Measurements from ENCODE around the gene PZP. TPM values are rescaled to one million over a fixed set of nuclear protein-coding genes. Genes with fewer than 3 reads are reported as not detected.
"Not testable (repeated sequence)": the region's sequence is repeated elsewhere in the genome, so short reads cannot be mapped to it uniquely, and the experiment has no call there.

PZP gene
- polyA plus RNA-seq, 1 donor, result 0.68 TPM

GRCh38 chr12:9184276-9184675 is 23.9 kb downstream of the PZP start:
- no peak for DNase-seq (ENCODE audit: low read depth)

DNA sequence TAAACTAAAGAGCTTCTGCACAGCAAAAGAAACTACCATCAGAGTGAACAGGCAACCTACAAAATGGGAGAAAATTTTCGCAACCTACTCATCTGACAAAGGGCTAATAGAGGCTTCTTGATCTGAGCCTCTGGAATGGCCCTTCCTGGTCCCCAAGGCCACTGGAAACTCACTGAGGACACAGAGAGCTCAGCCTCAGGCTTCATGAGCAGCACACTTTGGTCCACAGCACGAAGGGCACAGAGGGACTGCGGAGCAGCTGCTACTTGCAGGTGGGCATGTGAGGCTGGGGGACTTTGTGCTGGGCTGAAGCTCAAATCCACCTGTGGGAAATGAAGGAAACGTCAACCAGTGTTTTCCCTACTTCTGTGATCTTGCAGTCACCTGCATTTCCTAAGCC is 27.4 kb downstream of the PZP start:
- DNase-seq (ENCODE audit: low read depth), result no peak

DNA sequence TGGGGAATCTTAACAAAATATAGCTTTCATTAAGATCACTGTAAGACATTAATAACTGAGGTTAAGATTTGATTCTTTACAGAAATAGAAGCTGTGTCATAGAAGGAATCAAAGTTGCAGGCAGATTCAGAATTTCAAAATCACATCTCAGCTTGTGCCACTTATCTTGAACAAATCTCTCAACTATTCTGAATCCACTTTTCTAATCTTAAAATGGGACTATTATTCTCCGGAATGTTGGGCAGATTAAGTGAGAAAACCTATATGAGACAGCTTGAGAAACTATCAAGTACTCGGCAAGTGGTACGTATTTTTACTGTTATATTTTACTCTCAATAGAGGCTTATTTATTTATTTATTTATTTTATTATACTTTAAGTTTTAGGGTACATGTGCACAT is 28.4 kb downstream of the PZP start:
- no peak for DNase-seq (ENCODE audit: low read depth)

GRCh38 chr12:9169979-9170634 is 38.1 kb downstream of the PZP start:
- no peak for DNase-seq (ENCODE audit: low read depth)

DNA sequence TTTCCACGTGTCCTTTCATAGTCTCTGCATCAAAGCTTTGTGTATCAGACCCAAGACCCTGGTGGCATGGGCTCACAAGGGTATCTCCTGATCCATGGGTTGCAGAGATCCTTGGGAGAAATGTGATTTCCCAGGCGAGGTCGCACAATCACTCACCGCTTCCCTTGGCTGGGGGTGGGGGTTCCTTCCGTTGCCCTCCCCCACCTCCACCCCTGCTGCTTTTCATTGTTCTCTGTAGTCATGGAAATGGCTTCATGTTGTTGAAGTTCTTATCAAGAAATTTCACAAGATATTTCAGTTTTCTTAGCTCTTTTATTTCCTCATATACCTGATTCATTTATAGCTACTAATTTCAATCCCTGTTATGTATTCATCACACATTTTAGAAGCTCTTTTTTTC is 40.9 kb downstream of the PZP start:
- DNase-seq (ENCODE audit: low read depth), result not testable (repeated sequence)

DNA sequence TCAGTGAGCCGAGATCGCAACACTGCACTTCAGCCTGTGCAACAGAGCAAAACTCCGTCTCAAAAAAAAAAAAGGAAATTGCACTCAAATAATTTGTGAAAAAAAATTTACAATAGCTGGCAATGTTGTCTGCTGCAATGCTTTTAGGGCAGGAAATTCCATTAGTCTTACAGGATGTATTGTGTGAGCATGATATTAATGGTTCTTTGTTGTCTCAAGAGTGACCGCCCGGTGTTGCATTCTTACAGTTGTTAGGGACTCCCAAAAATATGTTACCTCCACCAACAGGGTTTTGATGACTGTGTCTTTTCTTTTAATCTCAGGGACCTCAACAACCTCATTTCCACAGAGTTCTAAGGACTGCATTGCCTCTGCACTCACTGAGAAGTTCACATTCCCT is 44.8 kb downstream of the PZP start:
- DNase-seq (ENCODE audit: low read depth), result no peak

GRCh38 chr12:9156119-9156518 is 52.1 kb downstream of the PZP start:
- DNase-seq (ENCODE audit: low read depth), result no peak

DNA sequence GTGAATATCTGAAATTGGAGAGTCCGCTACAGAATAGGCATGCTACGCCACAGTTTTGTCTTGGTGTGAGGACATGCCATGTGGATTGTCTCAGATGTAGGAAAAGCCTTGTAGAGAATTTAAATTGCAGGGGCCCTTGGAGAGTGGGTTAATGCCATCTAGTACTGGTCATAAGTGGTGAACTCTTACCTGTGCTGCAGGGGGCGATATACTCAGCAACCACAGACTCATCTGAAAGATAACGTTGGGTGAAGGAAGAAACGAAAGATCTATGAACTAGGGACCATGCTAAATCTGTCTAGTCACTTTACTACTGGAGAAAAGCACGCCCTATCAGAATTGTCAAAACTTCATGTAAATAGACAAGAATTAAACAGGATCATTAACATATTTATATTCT is 58.8 kb downstream of the PZP start:
- DNase-seq (ENCODE audit: low read depth), result no peak

DNA sequence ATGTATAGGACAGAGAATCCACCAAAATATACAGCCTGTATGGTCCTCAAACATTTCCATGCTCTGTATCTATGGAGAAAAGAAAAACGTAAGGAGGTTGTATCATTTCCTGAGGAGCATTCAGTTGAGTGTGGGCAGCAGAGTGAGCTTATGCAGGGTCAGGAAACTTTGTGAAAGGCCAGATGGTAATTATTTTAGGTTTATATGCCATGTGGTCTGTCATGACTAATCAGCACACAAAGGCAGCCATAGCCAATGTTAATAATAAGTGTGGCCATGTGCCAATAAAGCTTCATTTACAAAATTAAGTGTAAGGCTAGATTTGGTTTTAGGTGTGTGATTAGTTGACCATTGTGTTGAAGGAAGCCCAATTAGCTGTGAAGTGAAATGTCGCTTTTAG is 59.3 kb downstream of the PZP start:
- DNase-seq (ENCODE audit: low read depth), result no peak

GRCh38 chr12:9147461-9147860 is 60.7 kb downstream of the PZP start:
- no peak for DNase-seq (ENCODE audit: low read depth)

DNA sequence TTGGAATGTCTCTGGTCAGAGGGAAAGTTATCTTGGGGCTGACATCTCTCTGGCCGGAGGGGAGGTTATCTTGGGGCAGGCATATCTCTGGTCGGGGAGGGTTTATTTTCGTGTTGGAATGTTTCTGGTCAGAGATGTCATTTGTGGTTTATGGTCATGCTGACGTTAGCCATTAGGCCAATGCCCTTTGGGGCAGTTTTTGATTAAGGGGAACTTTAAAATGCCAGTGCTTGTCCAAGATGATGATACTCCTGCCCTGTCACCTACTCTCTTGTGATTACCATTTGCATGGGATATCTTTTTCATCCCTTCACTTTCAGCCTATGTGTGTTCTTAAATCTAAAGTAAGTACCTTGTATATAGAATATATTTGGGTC is 63.5 kb downstream of the PZP start:
- DNase-seq (ENCODE audit: low read depth), result no peak

DNA sequence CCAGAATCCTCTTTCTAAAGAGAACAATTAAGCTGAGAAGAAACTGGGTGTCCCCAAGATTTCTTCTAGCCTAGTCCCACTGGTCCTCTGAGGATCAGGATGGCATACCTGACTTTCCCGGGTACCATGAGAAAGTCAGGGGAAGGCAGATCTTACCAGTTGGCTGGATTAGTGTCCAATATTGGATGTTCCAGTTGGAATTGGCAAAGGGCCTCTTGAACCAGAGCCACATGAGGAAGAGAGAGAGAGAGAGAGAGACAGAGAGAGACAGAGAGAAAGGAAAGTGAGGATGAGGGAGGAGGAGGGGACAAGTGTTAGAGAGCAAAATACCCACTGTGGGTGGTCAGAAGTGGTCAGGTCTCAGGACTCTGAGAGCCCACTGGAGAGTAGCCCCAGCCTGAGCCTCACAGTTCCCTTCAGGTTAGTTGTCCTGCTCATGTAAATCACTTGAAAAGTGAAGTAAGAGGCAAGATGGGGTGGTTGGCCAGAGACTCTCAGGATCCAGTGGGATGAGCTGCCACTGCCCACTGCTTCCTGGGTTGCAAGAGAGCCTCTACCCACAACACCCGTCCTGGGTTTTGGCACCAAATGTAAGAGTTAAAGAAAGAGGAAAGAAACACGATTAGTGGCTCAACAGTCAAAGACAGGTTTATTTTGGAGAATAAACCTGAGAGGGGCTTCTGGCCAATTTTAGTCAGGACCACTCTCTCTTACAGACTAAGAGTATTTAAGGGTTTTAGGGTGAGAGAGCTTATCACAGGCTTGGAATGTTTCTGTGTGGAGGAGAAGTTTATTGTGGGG is 64.1 kb downstream of the PZP start:
- DNase-seq (ENCODE audit: low read depth), result no peak

DNA sequence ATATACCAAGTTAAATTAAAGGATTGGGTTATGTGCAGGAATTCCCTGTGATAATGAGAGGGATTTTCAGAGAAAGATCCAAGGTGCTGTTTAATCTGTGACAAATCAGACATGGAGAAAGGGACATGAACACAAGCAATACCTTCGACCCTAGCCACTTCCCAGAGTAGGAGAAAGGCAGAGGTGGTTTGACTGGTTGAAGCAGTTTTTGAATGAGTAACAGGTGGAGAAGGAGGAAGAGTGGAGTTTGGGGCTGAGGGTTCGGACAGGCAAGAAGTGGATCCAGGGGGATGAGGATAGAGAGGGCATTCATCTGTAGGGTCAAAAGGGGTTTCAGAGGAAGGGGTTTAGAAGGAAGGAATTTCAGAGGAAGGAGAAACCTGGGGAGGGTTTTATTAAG is 65.1 kb downstream of the PZP start:
- DNase-seq (ENCODE audit: low read depth), result no peak

- DNase-seq (ENCODE audit: low read depth), result not testable (repeated sequence)
Observed at GRCh38 chr12:9139588-9140290, 68.5 kb downstream of the PZP start.

GRCh38 chr12:9135903-9136310 is 72.3 kb downstream of the PZP start:
- DNase-seq (ENCODE audit: low read depth), result no peak

- no peak for DNase-seq (ENCODE audit: low read depth)
Observed at GRCh38 chr12:9134981-9135628, 73.1 kb downstream of the PZP start.

DNA sequence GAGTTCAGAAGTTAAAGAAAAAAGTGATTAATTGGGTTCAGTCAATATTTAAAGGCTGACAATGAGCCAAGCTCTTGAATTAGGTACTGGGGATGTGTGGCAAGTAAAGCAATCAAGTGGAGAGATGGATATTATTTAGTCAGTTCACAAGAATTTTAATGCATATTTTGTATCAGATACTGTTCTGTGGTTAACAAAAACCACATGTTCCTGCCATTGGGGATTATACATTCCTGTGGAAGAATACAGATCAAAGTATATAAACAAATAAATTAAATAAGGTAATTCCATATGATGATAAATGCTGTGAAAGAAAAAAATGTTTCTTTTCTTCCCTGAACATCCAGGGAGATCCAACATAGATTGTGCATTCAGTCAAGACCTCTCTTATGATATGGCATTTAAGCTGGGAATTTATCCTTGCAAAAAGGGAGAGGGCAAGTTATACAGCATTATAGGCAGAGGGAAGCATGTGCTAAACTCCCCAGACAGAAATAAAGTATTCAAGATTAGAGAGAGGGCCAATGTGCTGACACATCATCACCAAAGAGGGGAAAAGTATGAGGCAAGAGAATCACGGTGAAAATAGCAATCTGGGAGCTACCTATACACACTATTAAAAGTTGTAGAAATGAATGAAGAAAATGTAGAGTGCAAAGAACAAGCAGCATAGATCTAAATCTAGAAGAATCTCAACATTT is 74.8 kb downstream of the PZP start:
- DNase-seq (ENCODE audit: low read depth), result no peak

- no peak for DNase-seq (ENCODE audit: low read depth)
Observed at GRCh38 chr12:9132008-9132535, 76.1 kb downstream of the PZP start.

GRCh38 chr12:9130244-9130643 is 78.0 kb downstream of the PZP start:
- DNase-seq (ENCODE audit: low read depth), result no peak

GRCh38 chr12:9127936-9128663 is 80.1 kb downstream of the PZP start:
- no peak for DNase-seq (ENCODE audit: low read depth)

- no peak for DNase-seq (ENCODE audit: low read depth)
Observed at GRCh38 chr12:9127484-9127883, 80.7 kb downstream of the PZP start.
